Gastroesophageal sphincter (tissue), 3 donors: ENCODE measurements around the gene SLC27A2.

Experiments used
- CTCF ChIP-seq, 4 experiments: fragments of 200-600 bp in 2 of 4; fragments of 450-650 bp in 2 of 4; sonication (generic) in 1 of 4; IDR thresholded peaks; one replicate each; pipeline ENCODE4 v1.5.1; 2017 to 2019; ENCODE audit warnings: antibody characterized with exemption in 4 of 4, mild to moderate bottlenecking in 2 of 4, moderate library complexity in 2 of 4
- EP300 ChIP-seq: sonication (generic); formaldehyde crosslinking; IDR thresholded peaks from one replicate; pipeline ENCODE4 v1.6.1; 2017; ENCODE audit warnings: antibody characterized with exemption, mild to moderate bottlenecking
- POLR2A ChIP-seq, 2 donors: fragments of 450-650 bp; IDR thresholded peaks; one replicate each; pipeline ENCODE4 v1.6.1; 2017; ENCODE audit warnings: antibody characterized with exemption in 2 of 2, mild to moderate bottlenecking in 2 of 2, moderate library complexity in 1 of 2
- POLR2AphosphoS5 ChIP-seq: sonication (generic); formaldehyde crosslinking; IDR thresholded peaks from one replicate; pipeline ENCODE4 v1.6.1; 2017; ENCODE audit warnings: antibody characterized with exemption

GRCh38 chr15:50275908-50276307 is 93.9 kb downstream of the SLC27A2 start:
- TF ChIP-seq POLR2AphosphoS5 (no peak), CTCF (IDR thresholded peaks at IDR 0.05) (no peak), POLR2A (IDR thresholded peaks at IDR 0.05) (no peak), EP300 (no peak)
